AG08395 (cell line): ENCODE data around the gene C13orf46.

Source experiments
- DNase-seq: peaks from one replicate; pipeline ENCODE4 v3.0.0; 2012; ENCODE audit warnings: mixed read lengths, low spot score

C13orf46 gene

GRCh38 chr13:113970810-113971470 lies 2.9 kb downstream of the C13orf46 start:
- no peak for DNase-seq

DNA sequence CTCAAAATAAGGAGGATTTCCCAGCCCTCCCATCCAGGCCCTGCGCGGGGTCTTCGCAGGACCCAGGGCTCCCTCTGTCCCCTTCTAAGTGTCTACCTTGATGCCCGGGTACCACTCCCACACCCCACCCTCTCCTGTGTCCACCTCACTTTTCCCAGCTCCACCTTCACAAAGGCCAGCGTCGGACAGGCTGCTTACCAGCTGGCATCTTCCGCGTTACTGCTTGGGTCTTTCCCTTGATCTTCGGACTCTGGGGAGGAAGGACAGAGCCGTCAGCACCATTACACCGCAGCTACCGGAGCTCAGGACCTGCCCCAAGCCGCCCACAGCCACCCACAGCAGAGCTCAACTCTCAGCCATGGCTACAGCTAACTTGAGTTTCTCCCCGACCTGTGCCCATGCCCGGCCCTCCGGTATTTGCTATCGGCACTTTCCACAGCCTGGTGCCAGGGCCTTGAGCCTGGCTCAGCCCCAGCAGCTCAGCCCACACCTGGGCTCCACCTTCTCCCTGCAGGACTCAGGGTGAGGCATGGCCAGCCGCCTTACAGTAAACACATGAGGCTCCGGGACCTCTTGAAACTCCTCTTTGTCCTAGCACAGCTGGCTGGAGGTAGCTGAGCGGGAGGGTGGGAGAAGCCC lies 3.8 kb downstream of the C13orf46 start:
- DNase-seq: no peak

- DNase-seq: no peak
Observed at GRCh38 chr13:113969311-113969972, 4.4 kb downstream of the C13orf46 start.

DNA sequence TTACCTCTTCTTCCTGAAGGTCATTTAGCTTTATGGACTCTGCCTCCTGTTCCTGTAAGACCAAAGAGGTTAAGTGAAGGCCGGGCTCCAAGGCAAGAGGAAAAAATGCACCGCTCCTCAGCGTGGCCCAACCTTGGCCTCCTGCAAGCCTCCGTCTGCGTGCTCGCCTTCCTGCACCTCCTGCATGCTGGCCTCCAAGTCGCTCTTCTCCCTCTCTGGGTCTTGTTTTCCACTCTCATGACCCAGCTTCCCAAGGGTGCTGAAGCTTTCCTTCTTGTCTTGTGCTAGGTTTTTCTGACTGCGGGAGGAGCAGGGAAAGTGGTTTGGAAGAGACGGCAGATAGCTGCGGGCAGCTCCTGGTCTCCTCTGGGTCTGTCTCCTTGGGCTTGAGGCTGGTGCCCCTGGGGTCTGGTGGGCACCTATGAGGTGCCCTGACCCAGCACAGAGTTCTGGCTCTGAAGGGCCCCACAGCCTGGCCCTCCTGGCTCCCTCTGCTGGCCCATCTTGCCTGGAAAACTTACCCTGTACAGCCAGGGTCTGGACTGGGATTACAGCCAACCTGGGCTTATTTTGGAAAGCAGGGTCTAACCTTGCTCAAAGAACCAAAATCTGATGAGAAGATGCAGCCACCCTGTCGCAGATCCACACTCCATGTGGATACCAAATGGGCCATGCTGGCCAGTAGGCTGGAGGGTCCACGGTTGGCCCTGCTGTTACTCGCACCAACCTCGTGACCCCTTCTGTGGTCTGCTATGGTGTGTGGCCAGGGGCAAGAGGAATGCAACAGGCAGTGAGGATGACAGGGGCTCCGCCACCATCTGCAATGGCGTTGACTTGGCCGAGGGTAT lies 5.2 kb downstream of the C13orf46 start:
- no peak for DNase-seq

- no peak for DNase-seq
Observed at GRCh38 chr13:113967729-113968462, 6.0 kb downstream of the C13orf46 start.

DNA sequence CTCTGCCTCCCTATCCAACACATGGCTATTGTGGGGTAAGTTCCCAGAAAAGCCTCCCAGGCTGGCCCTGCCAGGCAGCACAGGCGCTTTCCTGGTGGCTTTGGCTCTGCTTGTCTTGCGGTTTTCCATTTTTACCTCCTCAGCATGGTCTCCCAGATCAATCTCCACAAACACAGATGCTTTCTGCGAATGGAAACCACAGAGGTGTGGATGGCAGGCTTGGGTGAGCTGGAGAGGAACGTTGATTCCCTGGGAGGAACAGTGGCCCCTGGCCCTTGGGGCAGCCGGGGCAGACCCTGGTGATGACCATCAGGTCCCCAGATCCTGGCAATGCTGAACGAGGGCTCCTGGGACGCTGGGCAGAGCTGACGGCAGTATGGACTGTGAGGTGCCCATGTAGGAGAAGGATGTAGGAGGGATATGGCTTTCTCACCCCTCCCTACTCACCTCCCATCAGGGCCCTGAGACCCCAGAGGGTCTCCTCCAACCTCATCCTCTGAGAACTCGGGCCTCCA lies 6.6 kb downstream of the C13orf46 start:
- no peak for DNase-seq

DNA sequence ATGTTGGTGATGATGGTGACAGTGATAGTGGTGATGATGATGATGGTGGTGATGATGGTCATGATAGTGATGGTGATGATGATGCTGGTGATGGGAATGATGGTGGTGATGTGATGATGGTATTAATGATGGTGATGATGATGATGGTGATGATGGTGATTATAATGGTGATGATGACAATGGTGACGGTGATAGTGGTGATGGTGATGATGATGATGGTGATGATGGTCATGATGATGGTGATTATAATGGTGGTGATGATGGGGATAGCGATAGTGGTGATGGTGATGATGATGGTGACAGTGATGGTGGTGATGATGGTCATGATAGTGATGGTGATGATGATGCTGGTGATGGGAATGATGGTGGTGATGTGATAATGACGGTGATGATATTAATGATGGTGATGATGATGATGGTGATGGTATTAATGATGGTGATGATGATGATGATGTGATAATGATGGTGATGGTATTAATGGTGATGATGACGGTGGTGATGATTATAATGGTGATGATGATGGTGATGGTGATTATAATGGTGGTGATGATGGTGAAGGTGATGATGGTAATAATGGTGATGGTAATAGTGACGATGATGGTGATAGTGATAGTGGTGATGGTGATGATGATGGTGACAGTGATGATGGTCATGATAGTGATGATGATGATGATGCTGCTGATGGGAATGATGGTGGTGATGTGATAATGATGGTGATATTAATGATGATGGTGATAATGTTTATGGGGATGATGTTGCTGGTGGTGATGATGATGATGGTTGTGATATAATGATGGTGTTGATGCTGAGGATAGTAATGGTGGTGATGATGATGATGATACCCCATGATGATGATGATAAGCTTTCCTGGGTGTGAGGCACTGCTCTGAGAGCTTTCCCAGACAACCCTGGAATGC lies 7.7 kb downstream of the C13orf46 start:
- no peak for DNase-seq

- no peak for DNase-seq
Observed at GRCh38 chr13:113965383-113965874, 8.4 kb downstream of the C13orf46 start.

DNA sequence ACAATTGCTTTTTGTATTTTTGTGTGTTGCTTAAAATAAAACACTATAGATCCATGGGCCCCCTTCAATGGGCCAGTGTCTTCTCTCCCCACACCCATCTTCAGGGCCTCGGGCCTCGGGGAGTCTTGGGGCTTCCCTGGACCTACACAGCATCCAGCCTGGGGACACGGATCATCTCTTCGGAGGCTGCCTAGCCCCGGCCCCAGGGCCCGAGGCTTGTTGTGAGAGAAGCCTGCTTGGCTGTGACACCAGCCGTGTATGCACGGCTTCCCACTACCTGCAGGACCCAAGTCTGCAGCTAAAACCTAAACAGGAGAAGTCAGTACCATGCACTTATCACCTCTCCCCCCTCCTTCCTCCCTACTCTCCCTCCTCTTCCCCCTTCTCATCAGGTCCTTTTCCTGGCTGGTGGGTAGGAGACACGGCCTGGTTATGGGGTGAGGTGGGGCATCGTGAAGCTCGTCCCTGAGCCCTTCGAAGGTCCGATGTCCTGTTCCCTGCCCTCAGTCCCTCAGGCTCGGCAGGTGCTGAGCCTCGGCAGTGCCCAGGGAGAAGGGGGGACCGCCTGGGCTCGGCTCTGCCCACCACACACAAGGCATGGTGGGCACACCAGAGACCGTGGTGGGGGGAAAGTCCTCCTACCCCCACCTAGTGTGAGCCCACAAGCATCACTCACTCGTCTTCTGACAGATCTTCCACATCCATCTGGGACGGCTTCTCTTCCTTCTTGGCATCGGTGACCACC lies 9.5 kb downstream of the C13orf46 start:
- DNase-seq: no peak

DNA sequence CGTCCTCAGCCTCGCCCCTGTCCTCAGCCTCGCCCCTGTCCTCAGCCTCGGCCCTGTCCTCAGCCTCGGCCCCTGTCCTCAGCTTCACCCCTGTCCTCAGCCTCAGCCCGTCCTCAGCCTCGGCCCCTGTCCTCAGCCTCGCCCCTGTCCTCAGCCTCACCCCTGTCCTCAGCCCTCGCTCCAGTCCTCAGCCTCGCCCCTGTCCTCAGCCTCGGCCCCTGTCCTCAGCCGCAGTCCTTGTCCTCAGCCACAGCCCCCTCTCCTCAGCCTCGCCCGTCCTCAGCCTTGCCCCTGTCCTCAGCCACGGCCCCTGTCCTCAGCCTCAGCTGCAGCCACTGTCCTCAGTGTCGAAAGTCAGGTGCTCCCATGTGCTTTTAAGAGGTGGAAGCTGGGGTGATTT lies 10.5 kb downstream of the C13orf46 start:
- no peak for DNase-seq

DNA sequence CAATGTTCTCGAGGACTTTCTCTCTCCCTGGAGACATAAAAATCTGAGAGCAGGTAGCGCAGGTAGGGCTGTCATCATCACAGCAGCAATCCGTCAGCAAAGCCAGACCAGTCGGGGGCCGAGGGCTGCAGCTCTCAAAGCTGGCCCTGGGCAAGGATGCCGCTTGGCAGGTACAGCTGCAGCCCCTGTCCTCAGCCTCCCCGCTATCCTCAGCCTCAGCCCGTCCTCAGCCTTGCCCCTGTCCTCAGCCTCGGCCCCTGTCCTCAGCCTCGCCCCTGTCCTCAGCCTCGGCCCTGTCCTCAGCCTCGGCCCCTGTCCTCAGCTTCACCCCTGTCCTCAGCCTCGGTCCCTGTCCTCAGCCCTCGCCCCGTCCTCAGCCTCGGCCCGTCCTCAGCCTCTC lies 10.9 kb downstream of the C13orf46 start:
- DNase-seq: no peak

DNA sequence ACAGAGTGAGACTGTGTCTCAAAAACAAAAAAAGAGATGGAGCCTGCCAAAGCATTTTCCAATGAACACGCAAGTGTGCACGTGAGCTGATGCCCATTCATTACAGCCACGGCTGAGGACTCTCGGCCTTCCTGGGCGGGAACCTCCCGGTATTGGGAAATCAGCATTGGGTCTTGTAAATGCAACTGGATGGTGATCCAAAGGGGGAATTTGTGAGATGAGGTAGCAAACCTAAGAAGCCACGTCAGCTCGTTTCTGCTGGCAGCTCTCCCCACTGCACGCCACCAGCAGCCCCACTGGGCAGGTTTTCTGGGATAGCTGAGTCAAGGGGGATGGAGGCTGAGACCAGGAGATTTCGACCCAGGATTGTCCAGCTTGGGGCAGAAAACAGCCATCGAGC lies 11.5 kb downstream of the C13orf46 start:
- no peak for DNase-seq

GRCh38 chr13:113960276-113960948 lies 13.5 kb downstream of the C13orf46 start:
- no peak for DNase-seq

DNA sequence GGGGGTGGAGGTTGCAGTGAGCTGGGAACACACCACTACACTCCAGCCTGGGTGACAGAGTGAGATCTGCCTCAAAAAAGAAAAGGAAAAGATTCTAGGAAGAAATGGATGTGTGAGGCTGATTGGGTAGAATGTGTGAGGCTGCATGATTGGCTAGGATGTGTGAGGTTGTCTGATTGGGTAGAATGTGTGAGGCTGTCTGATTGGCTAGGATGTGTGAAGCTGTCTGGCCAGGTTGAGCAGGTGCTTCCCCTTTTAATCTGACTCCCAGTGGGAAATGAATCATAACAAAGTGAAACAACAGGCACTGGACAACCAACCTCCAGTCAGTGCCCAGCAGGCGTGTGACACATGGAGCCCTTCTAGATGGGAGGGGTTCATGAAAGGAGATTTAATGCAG lies 14.7 kb downstream of the C13orf46 start:
- DNase-seq: no peak

DNA sequence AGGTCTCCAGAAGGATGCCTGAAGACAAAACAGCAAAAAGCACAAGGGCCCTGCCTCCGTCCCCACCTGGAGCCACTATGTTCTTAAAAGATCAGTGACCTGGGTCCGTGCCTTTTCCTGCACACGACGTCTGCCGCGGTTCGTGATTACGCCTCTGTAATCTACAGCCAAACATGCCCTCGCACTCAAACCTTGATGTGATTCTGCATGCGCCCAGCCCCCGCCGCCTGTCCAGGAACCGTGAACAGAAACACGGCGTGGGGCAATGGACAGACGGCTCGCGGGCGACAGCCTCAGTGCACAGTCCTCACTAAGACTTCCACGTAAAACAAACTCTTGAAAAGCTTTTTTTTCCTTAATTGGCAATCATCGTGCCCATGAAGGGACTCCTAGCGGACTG lies 15.5 kb downstream of the C13orf46 start:
- DNase-seq: no peak

- no peak for DNase-seq
Observed at GRCh38 chr13:113956571-113956970, 17.3 kb downstream of the C13orf46 start.

DNA sequence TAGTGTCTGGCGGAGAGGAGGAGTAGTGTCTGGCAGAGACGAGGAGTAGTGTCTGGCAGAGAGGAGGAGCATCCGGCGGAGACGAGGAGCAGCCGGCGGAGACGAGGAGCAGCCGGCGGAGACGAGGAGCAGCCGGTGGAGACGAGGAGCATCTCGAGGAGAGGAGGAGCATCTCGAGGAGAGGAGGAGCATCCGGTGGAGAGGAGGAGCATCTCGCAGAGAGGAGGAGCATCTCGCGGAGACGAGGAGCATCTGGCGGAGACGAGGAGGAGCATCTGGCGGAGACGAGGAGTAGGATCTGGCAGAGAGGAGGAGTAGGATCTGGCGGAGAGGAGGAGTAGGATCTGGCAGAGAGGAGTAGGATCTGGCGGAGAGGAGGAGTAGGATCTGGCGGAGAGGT lies 18.2 kb downstream of the C13orf46 start:
- DNase-seq: no peak

DNA sequence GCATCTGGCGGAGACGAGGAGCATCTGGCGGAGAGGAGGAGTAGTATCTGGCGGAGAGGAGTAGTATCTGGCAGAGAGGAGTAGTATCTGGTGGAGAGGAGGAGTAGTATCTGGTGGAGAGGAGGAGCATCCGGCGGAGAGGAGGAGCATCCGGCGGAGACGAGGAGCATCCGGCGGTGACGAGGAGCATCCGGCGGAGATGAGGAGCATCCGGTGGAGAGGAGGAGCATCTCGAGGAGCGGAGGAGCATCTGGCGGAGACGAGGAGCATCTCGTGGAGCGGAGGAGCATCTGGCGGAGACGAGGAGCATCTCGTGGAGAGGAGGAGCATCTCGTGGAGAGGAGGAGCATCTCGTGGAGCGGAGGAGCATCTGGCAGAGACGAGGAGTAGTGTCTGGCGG lies 18.6 kb downstream of the C13orf46 start:
- DNase-seq: no peak
